ENCODE data around the gene CCNDBP1.
"Not testable (repeated sequence)": the region's sequence is repeated elsewhere in the genome, so short reads cannot be mapped to it uniquely, and the experiment has no call there.

Gene CCNDBP1

DNA sequence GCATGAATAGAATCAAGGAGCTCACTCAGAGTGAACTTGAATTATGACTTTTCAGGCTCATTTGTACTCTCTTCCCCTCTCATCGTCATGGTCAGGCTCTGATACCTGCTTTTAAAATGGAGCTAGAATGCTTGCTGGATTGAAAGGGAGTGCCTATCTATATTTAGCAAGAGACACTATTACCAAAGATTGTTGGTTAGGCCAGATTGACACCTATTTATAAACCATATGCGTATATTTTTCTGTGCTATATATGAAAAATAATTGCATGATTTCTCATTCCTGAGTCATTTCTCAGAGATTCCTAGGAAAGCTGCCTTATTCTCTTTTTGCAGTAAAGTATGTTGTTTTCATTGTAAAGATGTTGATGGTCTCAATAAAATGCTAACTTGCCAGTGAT lies 9.6 kb downstream of the CCNDBP1 start:
- DNase-seq: no peak

DNA sequence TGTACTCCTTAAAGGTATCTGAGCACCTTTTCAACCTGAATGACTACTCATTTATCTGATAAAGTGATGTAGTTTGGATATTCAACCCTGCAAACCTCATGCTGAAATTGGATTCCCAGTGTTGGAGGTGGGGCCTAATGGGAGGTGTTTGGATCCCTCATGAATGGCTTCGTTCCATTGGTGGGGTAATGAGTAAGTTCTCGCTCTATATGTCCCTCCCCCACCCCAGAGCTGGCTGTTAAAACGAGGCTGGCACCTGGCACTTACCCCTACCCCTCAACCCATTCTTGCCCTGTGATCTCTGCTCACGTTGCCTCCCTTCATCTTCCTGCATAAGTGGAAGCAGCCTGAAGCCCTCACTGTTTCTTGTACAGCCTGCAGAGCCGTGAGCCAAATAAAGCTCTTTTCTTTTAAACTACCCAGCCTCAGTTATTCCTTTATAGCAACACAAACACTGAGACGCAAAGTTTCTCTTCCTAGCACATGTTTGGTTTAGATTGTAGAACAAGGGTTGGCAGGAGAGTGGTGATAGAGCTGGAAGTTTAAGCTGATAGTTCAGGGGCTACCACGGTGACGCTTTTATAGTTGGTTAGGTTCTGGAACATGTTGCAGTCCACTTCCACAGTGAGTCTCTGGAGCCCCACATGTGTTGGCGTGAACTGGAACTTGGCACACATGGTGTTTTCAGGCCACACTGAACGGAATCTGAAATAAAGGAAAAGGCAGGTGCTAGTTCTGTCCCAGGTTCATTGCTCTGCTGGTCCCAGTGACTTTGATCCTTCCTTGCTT lies 11.8 kb downstream of the CCNDBP1 start:
- DNase-seq: no peak

DNA sequence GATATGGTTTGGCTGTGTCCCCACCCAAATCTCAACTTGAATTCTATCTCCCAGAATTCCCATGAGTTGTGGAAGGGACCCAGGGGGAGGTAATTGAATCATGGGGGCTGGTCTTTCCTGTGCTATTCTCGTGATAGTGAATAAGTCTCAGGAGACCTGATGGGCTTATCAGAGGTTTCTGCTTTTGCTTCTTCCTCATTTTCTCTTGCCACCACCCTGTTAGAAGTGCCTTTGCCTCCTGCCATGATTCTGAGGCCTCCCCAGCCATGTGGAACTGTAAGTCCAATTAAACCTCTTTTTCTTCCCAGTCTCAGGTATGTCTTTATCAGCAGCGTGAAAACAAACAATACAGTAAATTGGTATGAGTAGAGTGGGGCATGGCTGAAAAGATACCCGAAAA lies 12.6 kb downstream of the CCNDBP1 start:
- not testable (repeated sequence) for DNase-seq

DNA sequence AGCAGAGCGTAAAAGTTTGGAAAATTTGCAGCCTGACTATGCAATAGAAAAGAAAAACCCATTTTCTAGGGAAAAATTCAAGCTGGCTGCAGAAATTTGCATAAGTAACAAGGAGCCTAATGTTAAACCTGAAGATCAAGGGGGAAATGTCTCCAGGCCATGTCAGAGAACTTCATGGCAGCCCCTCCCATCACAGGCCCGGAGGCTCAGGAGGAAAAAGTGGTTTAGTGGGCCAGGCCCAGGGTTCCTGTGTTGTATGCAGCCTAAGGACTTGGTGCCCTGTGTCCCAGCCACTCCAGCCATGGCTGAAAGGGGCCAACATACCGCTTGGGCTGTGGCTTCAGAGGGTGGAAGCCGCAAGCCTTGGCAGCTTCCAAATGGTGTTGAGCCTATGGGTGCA lies 13.4 kb downstream of the CCNDBP1 start:
- DNase-seq: not testable (repeated sequence)

DNA sequence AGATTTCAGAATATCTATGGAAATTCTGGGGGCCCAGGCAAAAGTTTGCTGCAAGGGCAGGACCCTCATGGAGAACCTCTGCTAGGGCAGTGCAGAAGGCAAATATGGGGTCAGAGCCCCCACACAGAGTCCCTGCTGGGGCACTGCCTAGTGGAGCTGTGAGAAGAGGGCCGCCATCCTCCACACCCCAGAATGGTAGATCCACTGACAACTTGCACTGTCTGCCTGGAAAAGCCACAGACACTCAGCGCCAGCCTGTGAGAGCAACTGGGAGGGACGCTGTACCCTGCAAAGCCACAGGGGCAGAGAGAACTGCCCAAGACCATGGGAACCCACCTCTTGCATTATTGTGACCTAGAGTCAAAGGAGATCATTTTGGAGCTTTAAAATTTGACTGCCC lies 13.8 kb downstream of the CCNDBP1 start:
- no peak for DNase-seq

DNA sequence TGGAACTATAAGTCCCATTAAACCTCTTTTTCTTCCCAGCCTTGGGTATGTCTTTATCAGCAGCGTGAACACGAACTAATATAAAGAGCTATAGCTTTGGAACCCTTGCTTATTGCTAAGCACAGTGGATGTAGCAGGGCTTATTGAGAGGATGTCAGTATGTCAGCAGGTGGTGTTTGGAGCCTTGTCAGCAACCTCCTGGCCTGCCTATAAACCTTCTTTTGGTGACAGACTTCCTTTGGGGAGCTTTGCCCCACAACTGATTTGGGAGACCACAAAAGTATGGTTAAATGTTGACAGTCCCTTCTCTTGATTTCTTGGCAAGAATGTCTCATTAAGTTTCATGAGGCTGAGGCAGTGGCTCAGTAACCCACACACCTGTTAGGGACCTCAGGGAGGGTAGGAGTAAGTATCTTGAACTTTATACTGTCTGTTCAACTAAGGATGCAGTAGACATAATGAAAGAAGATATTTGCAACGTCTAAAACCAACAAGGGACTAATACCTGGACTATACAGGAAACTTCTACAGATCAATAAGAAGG lies 14.8 kb downstream of the CCNDBP1 start:
- DNase-seq: no peak

DNA sequence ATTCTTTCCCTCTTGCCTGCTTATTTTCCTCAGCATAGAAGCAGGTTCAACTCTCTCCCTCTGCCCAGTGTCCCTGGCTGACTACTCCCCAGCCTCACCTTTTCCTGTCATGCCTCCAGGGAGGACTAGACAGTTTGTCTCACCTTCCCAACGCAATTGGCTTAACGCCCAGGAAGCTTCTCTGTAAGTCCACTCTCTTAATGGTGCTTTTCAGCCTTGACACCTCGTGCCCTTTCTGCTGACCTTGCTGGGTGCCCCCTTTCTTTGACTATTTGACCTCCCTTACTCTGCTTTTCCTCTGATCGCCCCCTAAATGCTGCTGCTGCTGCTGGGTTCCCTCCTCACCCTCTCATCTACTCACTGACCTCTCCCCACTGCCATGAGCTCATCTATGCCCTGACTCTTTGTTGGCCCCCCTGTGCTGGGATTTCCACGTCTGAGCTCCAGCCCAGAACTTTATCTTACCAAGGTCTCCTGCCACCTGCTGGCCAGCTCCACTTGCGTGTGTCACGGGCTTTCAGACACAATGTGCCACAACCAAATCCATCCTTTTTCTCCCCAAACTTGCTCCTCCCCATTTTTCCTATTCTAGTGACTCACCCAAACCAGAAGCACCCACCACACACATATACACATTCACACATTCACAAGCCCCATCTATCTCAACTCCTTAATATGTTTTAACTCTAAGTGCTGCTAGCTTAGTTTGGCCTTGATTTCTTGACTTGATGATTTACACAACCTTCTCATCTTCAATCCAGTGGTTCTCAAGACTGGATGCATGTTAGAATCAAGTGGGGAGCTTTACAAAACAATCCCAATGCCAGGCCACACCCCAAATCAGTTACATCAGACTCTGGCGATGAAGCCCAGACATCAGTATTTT lies 19.1 kb downstream of the CCNDBP1 start:
- DNase-seq: peak; percentile 23

DNA sequence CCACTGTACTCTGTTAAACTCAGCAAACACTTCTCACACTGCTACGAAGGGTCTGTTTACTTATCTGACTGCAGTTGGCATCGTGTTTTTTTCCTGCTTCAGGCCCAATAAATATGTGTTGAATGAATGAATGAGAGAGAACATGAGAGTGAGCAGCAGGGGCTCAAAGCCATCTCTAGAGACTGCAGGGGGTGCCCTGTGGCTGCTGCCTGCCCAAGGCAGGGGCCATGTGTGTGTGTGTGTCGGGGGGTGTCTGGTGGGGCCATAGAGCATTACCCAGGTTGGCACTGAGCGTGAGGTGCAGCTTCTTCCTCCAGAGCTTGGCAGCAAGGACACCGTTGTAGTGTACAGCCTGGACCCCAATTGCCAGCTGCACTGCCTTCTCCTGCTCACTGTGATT lies 20.9 kb downstream of the CCNDBP1 start:
- DNase-seq: no peak

DNA sequence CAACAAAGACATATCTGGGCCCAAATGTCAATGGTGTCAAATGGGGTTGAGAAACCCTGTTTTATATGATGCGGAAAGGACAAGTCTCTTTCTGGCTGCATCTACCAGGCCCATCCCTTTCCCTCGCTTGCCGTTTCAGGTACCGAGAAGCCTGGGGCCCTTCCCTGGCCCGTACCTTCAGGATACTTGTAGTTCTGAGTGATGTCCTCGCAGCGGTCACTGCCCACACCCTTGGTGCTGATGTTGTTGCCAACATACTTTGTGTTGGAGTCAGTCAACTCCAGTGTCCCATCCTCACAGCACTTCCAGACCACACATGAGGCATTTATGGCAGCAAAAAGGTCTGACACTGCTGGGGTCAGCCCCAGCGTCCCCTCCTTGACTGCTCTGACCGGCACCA lies 21.8 kb downstream of the CCNDBP1 start:
- DNase-seq: no peak

DNA sequence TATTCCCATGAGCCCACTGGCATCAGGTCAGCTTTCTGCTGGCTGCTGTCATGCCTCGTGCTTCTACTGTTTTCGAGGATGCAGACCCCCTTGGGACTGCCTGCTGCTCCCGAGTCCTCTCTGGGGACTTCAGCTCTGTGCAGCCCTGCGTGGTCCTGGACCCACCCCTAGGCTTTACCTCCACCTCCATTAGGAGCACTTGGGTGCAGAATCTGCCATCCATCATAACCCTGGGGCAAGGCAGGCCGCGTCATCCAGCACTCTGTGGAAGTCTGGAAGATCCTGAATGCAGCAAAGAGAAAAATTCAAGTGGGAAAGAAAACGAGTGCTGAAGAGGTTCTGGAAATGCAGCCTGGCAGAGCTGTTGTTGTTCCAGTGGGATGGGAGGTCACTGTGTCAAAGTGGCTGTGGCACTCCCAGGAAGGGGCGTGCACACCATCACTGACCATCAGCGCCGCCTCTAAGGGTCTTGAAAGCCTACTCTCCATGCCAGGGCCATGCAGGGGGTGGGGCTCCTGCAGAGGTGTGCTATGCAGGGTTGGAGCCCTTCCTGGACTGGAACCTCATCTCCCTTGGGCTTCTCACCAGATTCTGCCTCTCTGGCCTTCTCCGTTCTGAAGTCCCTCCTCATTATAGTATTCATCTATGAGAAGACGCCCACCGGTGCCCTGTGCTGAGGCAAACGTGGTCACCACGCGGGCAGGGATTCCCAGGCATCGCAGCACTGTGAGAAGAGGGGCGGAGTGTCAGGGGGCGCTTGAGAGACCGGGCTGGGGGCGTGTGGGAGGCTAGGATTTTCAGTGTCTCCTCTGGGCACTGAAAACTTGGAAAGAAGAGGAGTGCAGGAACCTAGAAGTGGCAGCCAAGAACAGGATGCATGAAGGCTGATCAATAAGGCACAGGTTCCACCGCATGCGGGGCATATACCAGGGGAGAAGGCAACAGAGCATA lies 23.1 kb downstream of the CCNDBP1 start:
- DNase-seq: no peak

DNA sequence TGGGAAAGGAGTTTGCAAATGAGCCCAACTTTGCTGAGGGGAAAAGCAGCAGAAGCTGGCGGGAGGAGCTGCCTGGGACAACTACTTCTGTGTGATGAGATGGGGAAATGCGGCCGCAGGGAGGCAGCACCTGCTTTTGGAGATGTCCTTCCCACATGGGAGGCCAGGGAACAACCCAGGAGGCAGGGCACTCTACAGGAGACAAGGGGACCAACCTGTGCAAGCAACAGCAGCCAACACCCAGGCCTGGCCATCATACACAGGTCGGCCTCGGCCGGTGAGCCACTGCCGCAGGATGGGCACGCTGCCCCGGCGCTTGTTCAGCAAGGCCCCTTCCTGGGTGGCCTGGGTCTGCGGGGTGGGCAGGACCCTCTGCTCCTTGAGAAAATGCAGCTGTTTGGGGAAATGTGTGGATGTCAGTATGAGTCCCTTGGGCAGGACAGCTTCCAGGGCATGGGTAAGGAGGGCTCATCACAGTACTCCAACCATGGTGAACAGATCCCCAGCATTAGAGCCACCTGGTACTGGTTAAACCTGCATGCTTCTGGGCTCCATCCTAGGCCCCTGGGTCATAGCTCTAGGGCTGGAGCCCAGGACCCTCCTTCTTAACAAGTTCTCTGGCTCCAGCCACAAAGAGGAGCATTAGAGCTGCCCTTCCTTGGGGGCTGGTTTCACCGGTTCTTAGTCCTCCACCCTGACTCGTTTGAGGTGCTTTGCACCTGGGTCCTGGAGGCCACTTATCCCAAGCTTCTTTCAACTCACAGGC lies 24.0 kb downstream of the CCNDBP1 start:
- no peak for DNase-seq

DNA sequence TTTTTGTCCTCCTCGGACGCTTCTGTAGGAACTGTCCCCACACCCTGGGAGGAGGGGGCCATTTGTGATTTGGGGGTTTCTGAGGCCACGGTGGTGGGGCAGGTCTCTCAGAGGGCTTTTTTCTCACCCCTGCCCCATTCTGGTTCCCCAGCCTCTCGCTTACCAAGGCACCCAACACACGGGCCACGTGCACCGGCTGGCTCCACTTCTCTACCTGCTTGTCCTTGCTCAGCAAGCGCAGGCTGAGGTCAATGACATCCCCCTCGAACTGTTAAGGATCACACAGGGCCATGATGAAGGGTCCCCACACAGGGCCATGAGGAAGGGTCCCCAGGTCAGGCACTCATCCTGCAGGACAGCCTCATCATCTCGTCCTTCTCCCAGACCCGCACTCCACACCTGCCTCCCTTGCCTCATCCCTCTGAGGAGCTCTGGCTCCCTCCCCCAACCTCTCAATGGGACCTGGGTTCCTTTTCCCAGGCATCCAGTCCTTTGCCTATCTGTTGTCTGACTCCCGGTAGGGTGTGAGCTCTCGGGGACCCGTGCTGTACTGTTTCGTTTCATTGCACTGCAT lies 25.1 kb downstream of the CCNDBP1 start:
- no peak for DNase-seq

DNA sequence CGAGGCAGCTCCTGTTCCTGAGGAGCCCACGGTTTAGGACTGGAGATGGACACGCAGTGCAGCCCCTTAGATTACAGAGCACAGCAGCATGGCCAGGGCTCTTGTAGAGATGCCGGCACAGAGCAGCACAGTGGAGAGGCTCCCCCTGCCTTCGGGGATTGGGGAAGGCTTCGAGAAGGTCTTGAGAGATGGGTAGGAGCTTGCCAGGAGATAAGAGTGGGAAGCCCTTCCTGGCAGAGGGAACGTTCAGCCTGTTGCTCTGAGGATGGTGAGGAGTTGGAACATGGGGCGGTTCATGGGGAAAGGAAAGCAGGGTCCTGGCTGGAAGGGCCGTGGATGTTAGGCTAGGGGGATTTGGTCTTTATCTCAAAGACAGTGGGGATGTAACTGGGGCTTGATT lies 25.6 kb downstream of the CCNDBP1 start:
- DNase-seq: no peak

DNA sequence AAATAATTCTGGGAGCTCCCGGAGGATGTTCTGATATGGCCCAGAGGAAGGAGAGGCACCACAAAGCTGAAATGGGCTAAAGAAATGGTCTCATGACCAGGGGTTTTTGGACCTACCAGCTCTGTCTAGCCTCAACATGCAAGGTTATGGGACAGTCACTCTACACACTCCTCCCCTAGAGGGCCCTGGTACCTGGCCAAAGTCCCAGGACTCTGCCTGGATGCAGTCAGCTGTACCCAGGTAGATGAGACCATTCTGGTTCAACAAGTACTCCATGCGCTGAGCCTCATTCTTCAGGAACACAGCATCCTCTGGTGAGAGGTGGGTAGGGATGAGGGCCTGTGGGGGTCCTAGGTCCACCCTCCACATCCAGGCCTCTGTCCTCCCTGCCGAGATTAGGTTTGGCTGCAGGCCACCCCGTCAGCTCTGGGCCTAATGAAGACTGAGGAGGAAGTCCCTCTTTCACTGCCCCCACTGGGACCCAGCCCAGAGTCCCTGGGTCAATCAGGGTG lies 26.1 kb downstream of the CCNDBP1 start:
- no peak for DNase-seq

DNA sequence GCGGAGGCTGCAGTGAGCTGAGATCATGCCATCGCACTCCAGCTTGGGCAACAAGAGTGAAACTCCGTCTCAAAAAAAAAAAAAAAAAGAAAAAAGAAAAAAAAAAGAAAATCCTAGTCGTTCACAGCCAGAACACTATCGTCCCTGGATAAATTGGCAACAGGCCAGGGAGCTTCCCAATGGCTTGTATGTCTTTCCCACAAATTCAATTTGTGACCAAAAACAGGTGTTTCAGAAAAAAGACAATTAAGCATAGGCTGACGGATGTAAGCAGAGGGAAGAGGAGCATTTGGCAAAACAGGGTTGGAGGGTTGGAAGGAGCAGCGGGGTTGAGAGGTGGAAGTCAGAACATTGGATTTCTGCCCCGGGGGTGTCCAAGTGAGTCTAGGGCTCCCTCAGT lies 27.1 kb downstream of the CCNDBP1 start:
- DNase-seq: no peak

DNA sequence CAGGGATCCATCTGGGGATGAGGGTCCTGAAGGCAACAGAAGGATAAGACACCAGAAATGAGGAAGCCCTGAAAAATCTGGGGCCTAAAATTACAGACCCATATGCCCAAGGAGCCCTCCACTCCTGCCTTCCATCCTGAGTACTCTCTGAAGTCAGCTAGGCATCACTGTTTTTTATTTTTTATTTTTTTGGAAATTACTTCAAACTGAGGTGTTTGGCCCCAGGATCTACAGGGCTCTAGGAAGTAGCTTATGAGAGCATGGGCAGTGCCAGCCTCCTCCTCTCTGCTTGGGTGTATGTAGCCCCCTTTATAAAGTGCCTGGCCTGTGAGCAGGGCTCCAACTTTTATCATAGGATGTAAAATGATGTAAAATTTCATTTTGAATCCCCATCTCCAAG lies 27.7 kb downstream of the CCNDBP1 start:
- no peak for DNase-seq

DNA sequence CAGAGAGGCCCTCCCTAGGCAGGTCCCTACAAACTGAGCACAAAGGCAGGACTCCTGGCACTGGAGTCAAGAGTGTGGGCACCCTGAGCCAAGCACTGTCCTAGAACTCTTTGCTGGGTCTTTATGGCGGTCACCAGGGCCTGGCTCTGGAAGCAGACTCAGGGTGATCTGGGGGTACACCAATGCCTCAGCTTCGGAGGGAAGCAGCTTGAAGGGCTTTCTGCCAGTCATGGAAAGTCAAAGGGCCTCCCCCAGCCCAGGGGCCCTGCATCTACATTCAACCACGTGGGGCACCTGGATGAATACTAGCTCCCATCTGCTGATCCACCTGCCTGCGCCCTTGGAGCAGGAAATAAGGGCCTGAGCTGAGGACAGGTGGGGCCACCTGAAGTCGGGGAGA lies 28.3 kb downstream of the CCNDBP1 start:
- DNase-seq: no peak

DNA sequence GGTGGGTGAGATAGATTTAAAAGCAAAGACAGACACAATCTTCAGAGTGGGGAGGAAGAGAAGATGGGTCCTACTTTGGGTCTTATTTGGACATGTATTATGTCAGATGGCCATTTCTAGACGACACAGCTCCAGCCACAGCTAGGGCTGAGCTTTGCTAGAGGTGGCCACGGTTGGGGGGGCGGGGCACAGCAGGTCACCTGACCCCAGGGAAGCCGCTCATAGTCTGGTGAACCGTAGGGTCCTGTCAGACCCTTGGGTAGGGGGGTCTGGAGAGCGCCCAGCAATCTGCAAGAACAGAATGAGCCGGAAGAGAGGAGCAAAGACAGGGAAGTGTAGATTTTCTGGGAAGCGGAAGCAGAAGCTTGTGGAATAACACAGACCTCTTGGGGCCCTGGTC lies 29.0 kb downstream of the CCNDBP1 start:
- no peak for DNase-seq

DNA sequence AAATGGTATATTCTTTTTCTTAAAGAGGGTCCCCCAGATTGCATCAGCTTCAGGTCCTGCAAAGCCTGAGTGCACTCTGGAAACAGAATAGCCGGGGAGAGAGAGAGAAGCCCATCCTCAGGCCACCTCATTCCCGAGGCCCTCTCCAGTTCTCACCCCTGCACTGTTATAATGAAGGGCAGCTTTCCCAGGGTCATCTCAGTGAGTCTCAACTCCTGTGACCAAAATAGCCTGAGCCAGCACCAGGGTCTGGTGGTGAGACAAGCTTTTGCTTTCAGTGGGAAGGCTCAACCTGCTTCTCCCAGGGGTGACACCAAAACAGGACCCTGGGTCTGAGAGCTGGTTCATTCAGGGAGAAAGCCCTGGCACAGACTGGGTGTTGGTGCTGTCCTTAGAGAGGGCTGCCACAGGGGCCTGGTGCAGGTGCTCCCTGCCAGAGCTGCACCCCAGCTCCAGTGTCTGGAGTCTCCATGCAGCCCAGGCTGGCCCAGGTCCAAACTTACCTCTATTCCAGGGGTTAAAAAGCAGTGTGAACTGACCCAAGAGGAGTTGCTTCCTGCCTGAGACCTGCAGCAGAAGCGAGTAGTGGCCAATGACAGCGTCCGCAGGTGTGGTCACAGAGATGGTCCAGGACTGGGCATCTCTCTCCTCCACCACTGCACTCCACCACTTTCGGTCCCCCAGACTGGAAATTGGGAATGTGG lies 29.5 kb downstream of the CCNDBP1 start:
- no peak for DNase-seq

DNA sequence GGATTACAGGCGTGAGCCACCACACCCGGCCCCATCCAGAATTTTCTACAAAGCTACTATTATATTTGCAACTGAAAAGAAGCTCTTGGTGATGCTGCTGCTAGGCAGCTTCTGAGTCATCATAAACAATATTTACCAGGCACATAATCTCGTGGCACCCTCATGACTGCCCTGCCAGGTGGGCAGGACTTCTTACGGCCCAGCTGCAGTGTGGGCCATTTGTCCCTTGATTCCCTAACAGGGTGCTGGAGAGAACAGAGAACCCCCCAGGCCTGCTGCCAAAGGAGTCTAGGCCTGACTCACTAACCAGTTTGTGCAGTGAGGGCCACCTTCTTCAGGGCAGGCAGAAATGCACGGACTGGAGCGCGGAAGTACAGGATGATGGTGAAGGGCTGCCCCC lies 30.8 kb downstream of the CCNDBP1 start:
- no peak for DNase-seq

Measured in activated T-cell treated with anti-CD3 and anti-CD28 coated beads for 4 hours (primary cell).